Stimulated activated CD4-positive, alpha-beta T cell treated with anti-CD3 and anti-CD28 coated beads, Interleukin-1b, Interleukin-23, amount 100 ng/mL, for 48 hours (primary cell): Measurements from ENCODE around the gene DLG5.

Experiments
- DNase-seq: peaks from one replicate; pipeline ENCODE4 v3.0.0-alpha.2; 2020

The DLG5 gene

DNA sequence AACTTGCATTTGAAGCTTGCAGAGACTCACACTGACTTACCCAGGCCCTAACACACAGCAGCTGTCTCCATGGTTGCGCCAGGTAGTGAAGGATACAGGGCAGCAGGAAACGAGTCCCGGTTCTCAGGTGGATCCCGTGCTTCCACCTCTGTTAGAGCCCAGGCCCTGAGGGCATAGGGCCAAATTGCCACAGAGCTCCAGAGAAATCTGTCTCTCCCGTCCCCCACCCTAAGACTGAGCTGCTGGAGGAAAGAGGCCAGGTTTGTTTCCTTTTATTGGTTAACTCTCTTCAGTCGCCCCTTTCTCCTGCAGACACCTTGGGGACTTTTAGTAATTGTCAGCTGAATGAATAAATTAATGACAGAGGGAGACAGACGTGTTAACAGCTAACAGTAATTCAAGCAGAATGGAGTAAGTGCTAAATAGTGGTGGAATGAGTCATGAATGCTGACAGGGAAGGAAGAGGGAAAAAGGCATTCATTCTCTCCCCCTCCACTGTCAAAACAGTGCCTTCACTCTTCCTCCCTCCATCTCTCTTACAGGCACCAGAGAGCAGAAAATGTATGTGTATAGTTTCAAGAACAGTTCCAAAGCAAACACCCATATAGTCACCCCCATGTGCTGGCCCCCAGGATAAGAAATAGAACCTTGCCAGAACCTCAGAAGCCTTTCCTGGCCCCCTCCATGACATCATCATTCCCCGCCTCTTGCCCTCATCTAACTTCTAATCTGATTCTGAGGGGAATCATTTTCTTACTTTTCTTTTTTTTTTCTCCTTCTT is 16.8 kb upstream of the DLG5 start:
- no peak for DNase-seq

- no peak for DNase-seq
Measured at GRCh38 chr10:77941790-77942189, 15.2 kb upstream of the DLG5 start.

- no peak for DNase-seq
Measured at GRCh38 chr10:77940627-77941026, 14.1 kb upstream of the DLG5 start.

DNA sequence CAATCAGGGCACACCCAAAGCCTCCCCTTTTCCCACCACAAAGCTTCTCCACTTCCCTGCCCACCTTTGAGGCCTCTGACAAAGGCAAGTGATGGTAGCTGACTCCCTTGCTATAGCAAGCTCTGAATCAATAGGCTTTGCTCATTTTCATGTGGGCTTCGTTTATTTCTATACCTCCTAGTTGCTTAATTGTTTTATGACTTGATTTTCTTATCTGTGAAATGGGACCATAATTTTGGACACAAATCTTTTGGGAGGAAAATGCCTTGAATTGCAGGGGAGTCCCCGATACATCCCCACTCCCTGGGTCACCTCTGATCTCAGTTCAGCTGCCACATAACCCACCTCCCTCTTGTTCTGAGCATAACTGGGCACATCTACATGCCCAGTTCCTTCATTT is 13.7 kb upstream of the DLG5 start:
- DNase-seq: no peak

GRCh38 chr10:77939561-77940001 is 13.0 kb upstream of the DLG5 start:
- DNase-seq: no peak

DNA sequence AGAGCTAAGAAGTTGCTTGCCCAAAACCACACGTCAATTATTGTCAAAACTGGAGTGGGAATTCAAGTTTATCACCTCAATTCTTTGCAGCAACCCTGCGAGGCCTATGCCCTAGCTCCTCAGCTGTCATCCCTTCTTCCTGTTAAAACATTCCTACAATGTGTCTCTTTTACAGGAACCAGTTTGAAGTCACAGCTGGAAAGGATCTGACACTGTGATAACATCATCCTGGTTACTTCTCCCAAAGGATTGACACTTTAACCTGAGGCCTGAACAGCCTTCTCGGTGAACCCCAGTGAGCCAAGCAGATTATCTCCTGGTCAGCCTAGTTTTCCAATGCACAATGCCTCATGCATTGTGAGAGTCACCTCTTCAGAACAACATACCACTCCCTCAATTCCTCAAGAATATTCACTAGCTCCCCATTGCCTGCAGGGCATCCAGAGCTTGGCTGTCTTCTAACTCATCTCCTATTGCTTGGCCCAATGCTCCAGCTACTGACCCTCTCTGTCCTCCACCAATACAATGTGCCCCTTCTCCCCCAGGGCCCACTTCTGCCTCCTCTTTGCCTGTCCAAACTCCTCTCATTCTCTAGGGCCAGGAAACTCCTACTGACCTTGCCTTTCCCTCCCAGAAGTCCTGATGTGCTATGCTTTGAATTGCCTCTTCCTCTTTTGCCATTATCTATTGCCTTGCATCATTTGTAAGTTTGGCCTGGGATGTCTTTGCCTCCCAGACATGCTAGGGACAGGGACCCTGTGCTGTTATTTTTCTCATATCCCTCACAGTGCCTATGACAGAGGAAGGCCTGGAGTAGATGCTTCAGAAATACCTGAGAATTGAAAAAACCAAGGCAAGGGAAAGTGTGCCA is 10.4 kb upstream of the DLG5 start:
- DNase-seq: no peak

GRCh38 chr10:77932016-77932715 is 5.6 kb upstream of the DLG5 start:
- DNase-seq: no peak

DNA sequence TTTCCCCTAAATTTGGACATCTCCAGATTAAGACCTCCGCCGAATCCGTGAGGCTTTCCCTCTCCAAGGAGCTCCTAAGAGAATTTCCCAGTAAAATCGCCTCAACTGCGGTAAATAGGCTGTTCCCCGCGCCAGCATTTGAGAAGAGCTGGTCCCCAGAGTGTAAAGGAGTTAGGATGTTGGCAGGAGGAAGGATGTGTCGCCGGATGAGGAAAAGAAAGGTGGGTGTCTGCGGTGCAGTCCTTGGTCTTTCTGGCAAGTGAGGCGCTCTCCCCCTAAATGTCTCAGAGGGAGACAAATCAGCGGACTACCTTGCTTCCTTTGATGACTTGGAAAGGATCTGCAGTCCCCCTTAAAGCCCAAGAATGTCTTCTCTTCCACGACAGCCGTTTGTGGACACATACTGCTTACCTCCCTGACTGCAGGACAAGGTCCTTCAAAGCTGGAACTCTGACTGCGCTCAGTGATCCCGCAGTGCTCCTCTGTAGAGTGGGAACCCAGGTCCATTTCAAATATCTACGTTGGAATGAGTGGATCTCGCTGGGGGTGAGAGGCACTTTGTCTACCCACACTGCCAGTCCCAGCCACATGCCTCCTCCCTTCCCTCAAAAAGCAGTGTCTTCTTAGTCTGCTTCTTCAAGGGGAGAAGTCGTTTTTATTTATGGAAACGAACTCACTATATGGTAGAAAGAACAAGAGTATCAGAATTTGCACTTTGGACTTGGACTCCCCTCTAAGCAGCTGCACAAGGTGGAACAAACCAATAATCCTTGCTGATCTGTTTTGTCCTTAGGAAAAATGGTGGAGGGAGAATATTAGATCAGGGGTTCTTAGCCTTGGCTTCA is 1.1 kb upstream of the DLG5 start:
- DNase-seq: no peak

- peak; percentile 32 for DNase-seq
Measured at GRCh38 chr10:77925795-77926565, 575 bp downstream of the DLG5 start.

GRCh38 chr10:77925410-77925794 is 1.2 kb downstream of the DLG5 start:
- no peak for DNase-seq

DNA sequence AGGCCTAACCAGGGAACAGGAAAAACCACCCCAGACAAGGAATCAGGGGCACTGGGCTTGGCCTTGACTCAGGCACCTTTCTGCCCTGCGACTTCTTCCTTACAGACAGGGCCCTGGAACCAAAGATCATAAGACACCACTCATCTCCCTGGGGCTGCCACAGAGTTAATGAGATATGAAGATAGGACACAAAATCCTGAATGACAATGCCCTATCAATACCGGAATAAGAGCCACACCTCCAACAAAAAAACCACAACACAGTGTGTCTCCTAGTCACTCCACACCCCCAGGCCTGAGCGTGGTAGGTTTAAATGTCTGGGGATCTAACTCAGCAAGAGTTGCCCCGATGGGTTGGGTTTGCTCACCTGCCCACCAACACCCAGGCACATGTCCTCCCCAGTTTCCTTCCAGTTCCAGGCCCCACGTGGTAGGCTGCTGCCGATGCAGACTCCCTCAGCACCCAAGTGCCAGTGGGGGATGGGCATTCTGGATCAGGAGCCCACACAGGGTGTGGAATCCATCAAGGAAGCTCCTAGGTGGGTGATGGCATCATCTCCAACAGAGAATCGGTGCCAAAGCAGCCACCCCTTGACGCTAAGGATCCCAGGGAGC is 3.9 kb downstream of the DLG5 start:
- no peak for DNase-seq

- no peak for DNase-seq
Measured at GRCh38 chr10:77922055-77922454, 4.5 kb downstream of the DLG5 start.

GRCh38 chr10:77921395-77921794 is 5.2 kb downstream of the DLG5 start:
- DNase-seq: no peak

DNA sequence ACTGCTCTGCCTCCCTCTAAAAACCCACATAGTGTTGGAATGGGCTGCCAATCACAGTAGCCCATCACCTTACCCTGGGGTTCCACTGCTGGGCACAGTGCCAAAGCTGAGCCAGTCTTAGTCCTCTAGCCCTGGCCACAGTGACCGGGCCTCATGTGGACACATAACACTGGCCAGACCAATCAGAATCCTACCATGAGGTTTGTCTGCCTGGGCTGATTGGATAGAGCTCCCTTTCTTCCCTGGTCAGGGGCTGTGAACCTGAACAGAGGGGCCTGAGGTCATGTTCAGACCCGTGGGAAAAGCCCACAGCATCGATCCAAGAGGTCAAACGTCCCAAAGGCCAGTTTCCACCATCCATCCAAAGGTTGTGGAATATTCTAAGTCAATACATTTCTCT is 6.1 kb downstream of the DLG5 start:
- no peak for DNase-seq

GRCh38 chr10:77919713-77920108 is 6.8 kb downstream of the DLG5 start:
- no peak for DNase-seq

- no peak for DNase-seq
Measured at GRCh38 chr10:77915319-77916105, 11.0 kb downstream of the DLG5 start.

- no peak for DNase-seq
Measured at GRCh38 chr10:77913090-77913489, 13.5 kb downstream of the DLG5 start.

DNA sequence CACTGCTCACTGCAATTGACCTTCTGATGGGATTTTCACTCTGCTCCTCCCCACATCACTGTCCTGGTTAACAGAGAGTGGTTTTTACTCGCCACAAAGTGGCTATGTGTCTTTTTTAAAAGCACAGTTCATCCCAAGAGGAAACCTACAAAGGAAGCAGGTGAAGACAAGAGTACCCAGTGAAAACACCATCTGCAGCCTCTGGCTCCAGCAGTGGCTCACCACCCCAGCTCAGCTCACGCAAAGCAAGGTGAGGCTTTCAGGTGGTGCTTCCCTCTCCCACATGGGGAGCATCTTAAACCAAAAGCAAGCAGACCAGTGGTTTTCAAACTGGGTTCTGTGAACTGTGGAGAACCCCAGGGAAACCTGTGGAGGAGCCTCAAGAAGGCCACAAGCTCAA is 14.0 kb downstream of the DLG5 start:
- DNase-seq: no peak

- no peak for DNase-seq
Measured at GRCh38 chr10:77911535-77912123, 14.9 kb downstream of the DLG5 start.

- DNase-seq: no peak
Measured at GRCh38 chr10:77910524-77911145, 15.9 kb downstream of the DLG5 start.
